ENCODE measurements around the gene APOLD1. TPM values are rescaled to one million over a fixed set of nuclear protein-coding genes. Genes with fewer than 3 reads are reported as not detected.

APOLD1 gene
- total RNA-seq, 2 donors from 2014 or later: 38.4 to 70.7 TPM

- Histone ChIP-seq H3K9me3 (no peaks in the 10 kb centered on the region), H3K36me3 (no peaks in the 10 kb centered on the region), H3K27ac (peak overlapping the region; percentile 4 to 64), H3K4me1 (ENCODE audit: control insufficient read depth in 1 of 2, low read depth in 2 of 2) (peaks cover under 1 to 4% of the 10 kb centered on the region in 2 donors), H3K4me3 (peak overlapping the region; percentile 31), H3K27me3 (replicated peaks; ENCODE audit: insufficient read depth) (no peaks in the 10 kb centered on the region)
- TF ChIP-seq CTCF (IDR thresholded peaks at IDR 0.05): no peak
- ATAC-seq (ENCODE audit: insufficient number of reproducible peaks, low FRiP score, low read depth) (no peak), DNase-seq (ENCODE audit: low spot score) (no peak)
These were observed 22.7 kb downstream of the APOLD1 start for GRCh38 chr12:12807970-12808702.

DNA sequence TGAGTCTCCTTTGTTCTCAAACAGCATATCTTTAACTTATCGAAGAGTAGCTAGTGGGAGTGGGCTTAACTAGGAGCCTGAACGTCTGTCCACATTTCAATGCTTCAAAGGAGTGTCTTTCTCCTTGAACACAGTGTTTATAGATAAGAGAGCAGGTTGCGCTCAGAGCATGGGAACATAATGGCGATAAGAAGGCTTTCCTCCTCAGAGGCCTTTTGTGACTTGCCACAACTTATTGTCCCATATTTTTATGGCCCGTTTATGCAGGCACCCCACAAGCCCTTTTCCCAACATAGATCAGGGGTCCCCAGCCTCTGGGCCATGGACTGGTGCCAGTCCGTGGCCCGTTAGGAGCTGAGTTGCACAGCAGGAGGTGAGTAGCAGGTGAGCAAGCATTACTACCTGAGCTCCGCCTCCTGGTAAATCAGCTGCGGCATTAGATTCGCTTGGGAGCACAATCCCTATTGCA is 25.1 kb downstream of the APOLD1 start:
- ATAC-seq (ENCODE audit: insufficient number of reproducible peaks, low FRiP score, low read depth): no peak
- H3K4me3 ChIP-seq: no peak overlapping the region
- H3K27ac ChIP-seq: no peak overlapping the region
- no peak for DNase-seq (ENCODE audit: low spot score)
- peaks cover 14 to 16% of the 10 kb centered on the region in 2 donors for H3K4me1 ChIP-seq (ENCODE audit: control insufficient read depth in 1 of 2, low read depth in 2 of 2)
- no peaks in the 10 kb centered on the region for H3K9me3 ChIP-seq
- H3K36me3 ChIP-seq: no peaks in the 10 kb centered on the region
- no peak for TF ChIP-seq CTCF (IDR thresholded peaks at IDR 0.05)
- no peaks in the 10 kb centered on the region for H3K27me3 ChIP-seq (replicated peaks; ENCODE audit: insufficient read depth)

DNA sequence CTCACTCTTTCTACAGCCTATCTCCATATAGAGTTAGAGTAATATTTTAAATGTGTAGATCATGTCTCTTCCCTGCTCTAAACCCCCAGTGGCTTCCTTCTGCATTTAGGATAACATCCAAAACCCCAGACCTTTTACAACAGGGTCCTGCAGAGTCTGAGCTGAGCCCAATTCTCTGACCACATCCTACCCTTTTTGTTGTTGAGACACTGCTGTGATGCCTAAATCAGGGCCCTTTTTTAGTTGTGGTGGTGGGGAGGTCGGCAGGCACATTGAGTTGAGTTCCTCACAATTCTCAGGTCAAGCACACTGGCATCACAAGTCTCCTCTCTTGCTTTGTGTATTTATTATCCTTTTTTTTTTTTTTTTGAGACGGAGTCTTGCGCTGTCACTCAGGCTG is 25.9 kb downstream of the APOLD1 start:
- H3K36me3 ChIP-seq: no peaks in the 10 kb centered on the region
- ATAC-seq (ENCODE audit: insufficient number of reproducible peaks, low FRiP score, low read depth): no peak

GRCh38 chr12:12812174-12812573 is 26.7 kb downstream of the APOLD1 start:
- no peaks in the 10 kb centered on the region for H3K9me3 ChIP-seq
- H3K27me3 ChIP-seq (replicated peaks; ENCODE audit: insufficient read depth): no peaks in the 10 kb centered on the region
- ATAC-seq (ENCODE audit: insufficient number of reproducible peaks, low FRiP score, low read depth): no peak
- no peak overlapping the region for H3K27ac ChIP-seq
- no peak for TF ChIP-seq CTCF (IDR thresholded peaks at IDR 0.05)
- no peak overlapping the region for H3K4me3 ChIP-seq
- no peaks in the 10 kb centered on the region for H3K36me3 ChIP-seq
- peaks cover 14 to 16% of the 10 kb centered on the region in 2 donors for H3K4me1 ChIP-seq (ENCODE audit: control insufficient read depth in 1 of 2, low read depth in 2 of 2)
- DNase-seq (ENCODE audit: low spot score): no peak

More for the DNA sequence above, 25.9 kb downstream of the APOLD1 start:
- H3K4me1 ChIP-seq (ENCODE audit: control insufficient read depth in 1 of 2, low read depth in 2 of 2): peaks cover 14 to 16% of the 10 kb centered on the region in 2 donors
- TF ChIP-seq CTCF (IDR thresholded peaks at IDR 0.05): no peak
- DNase-seq (ENCODE audit: low spot score): no peak
- no peak overlapping the region for H3K27ac ChIP-seq
- H3K4me3 ChIP-seq: no peak overlapping the region
- no peaks in the 10 kb centered on the region for H3K9me3 ChIP-seq
- H3K27me3 ChIP-seq (replicated peaks; ENCODE audit: insufficient read depth): no peaks in the 10 kb centered on the region

DNA sequence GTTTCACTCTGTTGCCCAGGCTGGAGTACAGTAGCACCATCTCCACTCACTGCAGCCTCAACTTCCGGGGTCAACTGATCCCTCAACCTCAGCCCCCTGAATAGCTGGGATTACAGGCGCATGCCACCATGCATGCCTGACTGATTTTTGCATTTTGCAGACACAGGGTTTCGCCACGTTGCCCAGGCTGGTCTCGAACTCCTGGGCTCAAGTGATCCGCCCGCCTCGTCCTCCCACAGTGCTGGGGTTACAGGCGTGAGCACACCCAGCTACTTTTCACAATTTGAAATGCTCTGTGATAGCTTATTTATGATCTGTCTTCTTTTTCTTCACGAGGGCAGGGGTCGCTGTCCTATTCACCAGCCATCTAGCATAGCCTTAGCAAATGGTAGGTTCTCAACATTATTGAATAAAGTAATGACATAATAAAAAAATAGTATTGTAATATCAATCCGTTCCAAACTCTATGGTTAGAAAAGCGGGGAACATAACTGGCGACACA is 27.2 kb downstream of the APOLD1 start:
- DNase-seq (ENCODE audit: low spot score) (no peak), ATAC-seq (ENCODE audit: insufficient number of reproducible peaks, low FRiP score, low read depth) (no peak)
- peaks cover 14 to 16% of the 10 kb centered on the region in 2 donors for H3K4me1 ChIP-seq (ENCODE audit: control insufficient read depth in 1 of 2, low read depth in 2 of 2)
- peak overlapping the region; percentile 100 for H3K4me3 ChIP-seq
- TF ChIP-seq CTCF (IDR thresholded peaks at IDR 0.05): no peak
- H3K27ac ChIP-seq: peak overlapping the region in 1 of 2 donors; percentile 68
- no peaks in the 10 kb centered on the region for H3K27me3 ChIP-seq (replicated peaks; ENCODE audit: insufficient read depth)
- no peaks in the 10 kb centered on the region for H3K9me3 ChIP-seq
- H3K36me3 ChIP-seq: no peaks in the 10 kb centered on the region
